GM21381 (cell line): Measurements from ENCODE around the gene CTSD.

ENCODE experiments used
- ATAC-seq: cut with Tn5 transposase; IDR thresholded peaks from one replicate; pipeline ENCODE4 v1.9.1; 2021; ENCODE audit warnings: mild to moderate bottlenecking, moderate library complexity; ENCODE audit not compliant: unreplicated experiment

CTSD gene

GRCh38 chr11:1782831-1783724 is 19.4 kb upstream of the CTSD start:
- no peak for ATAC-seq

DNA sequence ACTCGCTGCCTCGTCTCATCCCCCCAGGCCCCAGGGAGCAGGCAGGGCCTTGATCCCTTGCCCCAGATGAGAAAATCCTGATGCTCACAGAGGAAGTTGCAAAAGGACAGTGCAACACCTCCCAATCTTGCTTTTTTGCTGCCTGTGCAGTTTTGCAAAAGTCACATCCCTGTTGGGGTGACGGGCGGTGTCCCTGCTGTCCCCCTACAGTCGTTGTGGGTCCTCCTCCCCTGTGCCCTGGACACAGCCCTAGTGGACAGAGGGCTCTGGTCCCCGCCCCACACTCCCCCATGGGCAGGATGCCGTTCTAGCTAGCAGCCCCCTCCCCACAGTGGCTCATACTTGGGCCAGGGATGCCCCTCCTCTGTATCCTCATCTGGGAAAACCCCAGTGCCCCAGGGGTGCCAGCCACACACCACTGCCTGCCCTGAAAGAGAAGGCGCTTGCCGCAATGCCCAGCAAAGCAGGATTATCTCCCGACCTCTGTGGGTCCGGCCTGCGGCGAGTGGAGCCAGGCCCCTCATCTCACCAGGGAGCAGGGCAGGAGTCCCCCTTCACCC is 18.4 kb upstream of the CTSD start:
- no peak for ATAC-seq

GRCh38 chr11:1781593-1781975 is 17.9 kb upstream of the CTSD start:
- ATAC-seq: no peak

- no peak for ATAC-seq
Observed at GRCh38 chr11:1780700-1781592, 17.2 kb upstream of the CTSD start.

GRCh38 chr11:1779806-1780699 is 16.3 kb upstream of the CTSD start:
- ATAC-seq: no peak

DNA sequence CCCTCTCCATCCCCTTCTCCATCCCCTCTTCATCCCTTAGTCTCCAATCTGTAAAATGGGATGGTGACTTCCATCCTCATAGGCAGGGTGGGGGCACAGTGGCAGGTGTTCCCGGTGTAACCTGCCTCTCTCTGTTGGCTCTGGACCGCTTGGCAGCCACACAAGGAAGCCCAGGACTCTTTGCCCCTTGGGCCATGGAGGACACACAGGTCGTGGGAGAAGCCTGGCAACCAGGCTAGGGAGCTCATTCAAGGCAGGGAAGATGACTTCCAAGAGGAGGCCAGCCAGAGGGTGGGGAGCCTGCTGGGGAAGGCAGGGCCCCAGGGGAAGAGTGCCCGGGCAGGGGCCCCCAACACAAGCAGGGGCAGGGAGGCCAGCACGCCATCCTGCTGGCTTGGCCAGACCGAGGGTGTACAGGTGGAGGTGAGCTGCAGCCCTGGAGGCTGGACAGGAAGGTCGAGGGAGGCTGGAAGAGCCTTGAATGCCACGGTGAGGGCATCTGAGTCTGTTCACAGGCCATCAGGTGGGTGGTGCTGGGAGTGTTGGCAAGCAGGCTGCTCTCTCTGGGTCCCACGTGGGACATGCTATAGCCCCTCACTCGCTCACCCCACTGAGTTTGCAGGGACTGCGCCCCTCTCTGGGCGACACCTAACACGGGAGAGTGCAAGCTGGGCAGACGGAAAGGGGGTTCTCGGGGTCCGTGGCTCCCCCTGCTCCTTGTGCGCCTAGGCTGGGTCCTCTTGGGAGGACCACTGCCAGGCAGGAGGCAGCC is 15.5 kb upstream of the CTSD start:
- ATAC-seq: no peak

GRCh38 chr11:1778141-1778911 is 14.6 kb upstream of the CTSD start:
- no peak for ATAC-seq

- ATAC-seq: no peak
Observed at GRCh38 chr11:1777737-1778136, 14.0 kb upstream of the CTSD start.

GRCh38 chr11:1776944-1777715 is 13.4 kb upstream of the CTSD start:
- ATAC-seq: no peak

DNA sequence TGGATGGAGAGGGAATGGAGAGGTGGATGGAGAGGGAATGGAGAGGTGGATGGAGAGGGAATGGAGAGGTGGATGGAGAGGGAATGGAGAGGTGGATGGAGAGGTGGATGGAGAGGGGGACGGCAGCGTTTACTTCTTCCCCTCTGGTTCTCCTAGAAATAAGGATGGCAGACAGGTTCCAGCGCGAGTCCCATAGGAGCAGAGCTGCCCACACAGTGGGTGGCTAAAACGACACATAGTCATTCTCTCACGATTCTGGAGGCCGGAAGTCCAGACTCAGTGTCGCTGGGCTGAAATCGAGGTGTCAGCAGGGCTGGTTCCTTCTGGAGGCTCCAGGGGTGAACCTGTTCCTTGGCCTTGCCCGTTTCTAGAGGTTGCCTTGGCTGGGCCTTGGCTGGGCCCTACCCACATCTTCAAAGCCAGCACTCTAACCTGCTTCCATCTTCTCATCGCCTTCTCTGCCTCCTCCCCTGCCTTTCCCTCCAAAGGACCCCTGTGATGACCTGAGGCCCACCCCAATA is 12.7 kb upstream of the CTSD start:
- ATAC-seq: no peak

DNA sequence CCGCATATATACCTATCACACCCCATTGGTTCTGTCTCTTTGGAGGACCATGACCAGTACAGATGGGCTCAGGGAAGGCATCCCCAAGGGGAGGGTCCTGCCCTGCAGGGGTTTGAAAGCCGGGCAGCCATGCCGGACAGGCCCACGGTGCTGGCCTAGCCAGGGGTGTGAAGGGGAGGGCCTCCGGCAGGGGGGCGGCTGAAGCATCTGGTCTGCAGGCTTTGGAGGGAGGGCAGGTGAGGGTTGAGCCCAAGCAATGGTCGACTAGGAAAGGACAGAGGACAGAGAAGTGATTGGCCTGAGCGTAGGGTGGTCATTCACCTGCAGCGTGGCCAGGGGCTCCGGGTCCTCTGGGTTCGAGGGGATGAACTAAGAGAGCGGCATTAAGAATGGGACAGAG is 11.2 kb upstream of the CTSD start:
- ATAC-seq: no peak

DNA sequence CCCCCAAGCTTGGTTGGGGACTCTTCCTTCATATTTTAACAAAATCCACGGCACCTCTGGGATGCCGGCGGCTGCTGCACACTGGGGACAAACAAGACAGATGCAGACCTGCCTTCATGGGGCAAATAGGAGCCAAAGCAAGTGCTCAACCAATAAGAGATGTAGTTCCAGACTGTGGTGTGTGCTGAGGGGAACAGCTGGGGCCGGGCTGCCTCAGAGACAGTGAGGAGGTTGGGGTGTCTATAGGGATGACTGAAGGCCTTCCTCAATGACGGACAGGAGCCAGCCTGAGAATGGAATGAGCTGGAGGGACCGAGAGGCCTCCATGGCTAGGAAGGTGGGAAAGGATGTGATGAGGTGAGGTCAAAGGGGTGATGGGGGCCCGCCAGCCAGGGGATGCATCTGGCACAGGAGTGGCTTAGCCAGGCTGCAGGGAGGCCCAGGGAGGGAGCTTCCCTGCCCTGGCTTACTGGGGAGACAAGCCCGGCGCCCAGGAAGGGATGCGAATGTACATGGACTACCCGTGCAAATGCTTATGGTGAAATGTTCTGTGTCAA is 10.3 kb upstream of the CTSD start:
- no peak for ATAC-seq

DNA sequence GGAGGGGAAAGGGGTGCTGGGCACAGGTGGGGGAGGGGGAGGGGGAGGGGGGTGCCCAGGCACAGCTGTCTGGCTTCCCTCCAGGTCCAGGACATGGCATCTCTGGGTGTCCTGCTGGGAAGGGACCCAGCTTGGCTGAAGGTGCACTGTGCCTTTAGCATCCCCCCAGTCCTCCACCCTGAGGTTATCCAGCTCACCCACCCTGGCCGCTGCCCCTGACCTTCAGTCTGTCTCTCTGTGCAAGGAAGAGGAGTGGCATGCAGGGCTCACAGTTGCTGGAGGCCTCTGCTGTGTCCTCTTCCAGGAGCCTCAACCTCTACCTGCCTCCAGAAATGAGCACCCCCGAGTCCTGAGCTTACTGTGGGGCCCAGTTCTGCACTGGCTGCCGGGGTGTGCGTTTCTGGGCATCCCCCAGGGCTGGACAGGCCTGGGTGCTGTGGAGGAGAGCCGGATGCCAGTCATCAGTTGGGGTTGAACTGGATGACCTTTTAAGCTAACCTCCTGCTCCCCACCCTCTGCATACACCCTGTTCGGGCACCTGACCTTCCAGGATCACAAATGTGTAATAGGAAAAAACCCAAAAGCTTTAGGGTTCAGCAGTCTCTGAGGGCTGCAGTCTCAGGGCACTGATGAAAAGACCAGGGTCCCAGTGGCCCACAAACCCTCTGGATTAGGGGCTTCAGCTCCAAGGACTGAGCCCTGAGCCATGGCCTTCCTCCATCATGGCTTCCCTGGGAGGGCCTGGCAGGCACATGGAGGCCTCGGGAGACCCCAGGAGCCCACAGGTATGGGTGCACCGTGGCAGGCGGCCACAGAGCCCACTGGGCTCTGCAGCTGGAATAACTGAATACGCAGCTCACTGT is 9.6 kb upstream of the CTSD start:
- ATAC-seq: no peak

DNA sequence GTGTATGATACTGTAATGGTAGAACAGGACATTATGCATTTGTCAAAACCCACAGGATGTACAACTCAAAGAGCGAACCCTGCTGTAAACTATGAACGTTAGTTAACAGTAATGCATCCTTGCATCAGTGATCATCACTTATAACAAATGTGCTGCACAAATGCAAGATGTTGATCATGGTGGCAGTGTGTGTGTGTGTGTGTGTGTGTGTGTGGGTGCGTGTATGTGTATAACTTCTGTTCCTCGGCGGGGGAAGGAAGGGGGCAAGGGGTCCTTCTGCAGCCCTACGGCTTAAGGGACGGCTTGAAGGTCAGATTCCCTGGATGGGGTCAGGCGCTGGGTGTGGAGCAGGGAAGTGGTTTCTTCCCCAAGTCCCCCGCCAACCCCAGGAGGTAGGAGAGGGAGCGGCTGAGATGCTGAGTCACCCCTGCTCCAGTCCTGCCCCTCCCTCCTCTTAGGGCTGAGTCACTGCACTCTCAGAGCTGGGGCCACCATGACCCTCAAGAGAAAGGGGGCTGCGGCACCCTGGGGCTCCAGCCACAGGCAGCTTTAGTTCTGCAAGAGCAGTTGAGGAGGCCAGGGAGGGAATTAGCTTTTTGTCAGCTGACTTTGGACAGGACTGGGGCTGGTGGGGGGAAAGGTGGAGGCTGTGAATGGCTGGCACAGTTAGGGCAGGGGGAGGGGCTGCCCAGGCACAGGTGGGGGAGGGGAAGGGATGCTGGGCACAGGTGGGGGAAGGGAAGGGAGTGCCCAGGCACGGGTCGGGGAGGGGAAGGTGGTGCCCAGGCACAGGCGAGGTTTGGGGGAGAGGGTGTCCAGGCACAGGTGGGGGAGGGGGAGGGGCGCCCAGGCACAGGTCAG is 8.8 kb upstream of the CTSD start:
- ATAC-seq: no peak

- ATAC-seq: no peak
Observed at GRCh38 chr11:1771700-1772099, 8.0 kb upstream of the CTSD start.

DNA sequence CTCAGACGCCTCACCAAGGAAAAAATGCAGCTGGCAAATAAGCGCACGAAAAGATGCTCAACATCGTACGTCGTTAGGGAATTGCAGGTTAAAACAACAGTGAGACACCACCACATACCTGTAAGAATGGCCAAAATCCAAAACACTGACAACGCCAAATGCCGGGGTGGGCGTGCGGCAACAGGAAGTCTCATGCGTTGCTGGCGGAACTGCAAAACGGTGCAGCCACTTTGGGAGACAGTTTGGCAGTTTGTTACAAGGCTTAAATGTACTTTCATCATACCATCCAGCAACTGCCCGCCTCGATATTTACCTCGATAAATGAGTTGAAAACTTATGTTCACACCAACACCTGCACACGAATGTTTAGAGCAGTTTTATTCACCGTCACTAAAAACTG is 7.5 kb upstream of the CTSD start:
- ATAC-seq: no peak
